DOHH2 (cell line): ENCODE results near the gene TIGD3.

Source experiments
- CTCF ChIP-seq: fragments of 200-600 bp; sonication (generic); IDR thresholded peaks from one replicate; pipeline ENCODE4 v1.5.1; 2014; ENCODE audit warnings: antibody characterized with exemption, mild to moderate bottlenecking, low read depth, low read length; ENCODE audit not compliant: poor library complexity, severe bottlenecking
- EZH2phosphoT487 ChIP-seq: fragments of 200-600 bp; sonication (generic); IDR thresholded peaks from 2 replicates; pipeline ENCODE4 v1.6.1; 2017; ENCODE audit warnings: borderline replicate concordance, mild to moderate bottlenecking, antibody characterized with exemption, low read length, moderate library complexity, mixed read lengths

GRCh38 chr11:65315204-65315865 is 39.2 kb upstream of the TIGD3 start:
- TF ChIP-seq CTCF (peak; percentile 96), EZH2phosphoT487 (no peak)
